Left ventricle myocardium inferior (tissue), 1 donor: ENCODE results near the gene TNIP1. TPM values are rescaled to one million over a fixed set of nuclear protein-coding genes. Genes with fewer than 3 reads are reported as not detected.

ENCODE experiments used
- DNase-seq: peaks from one replicate; pipeline ENCODE4 v3.0.0-alpha.2; 2020
- H3K27ac ChIP-seq: fragments of 200-600 bp; replicated peaks from 2 replicates; pipeline ENCODE4 v1.8.0; 2021
- H3K27me3 ChIP-seq: fragments of 200-600 bp; 2 replicates; pipeline ENCODE4 v1.8.0; 2021; ENCODE audit warnings: low read depth
- H3K36me3 ChIP-seq: fragments of 200-600 bp; 2 replicates; pipeline ENCODE4 v1.8.0; 2021
- H3K4me1 ChIP-seq: fragments of 200-600 bp; 2 replicates; pipeline ENCODE4 v1.8.0; 2021
- H3K4me3 ChIP-seq: fragments of 200-600 bp; 2 replicates; pipeline ENCODE4 v1.8.0; 2021; ENCODE audit warnings: mild to moderate bottlenecking, moderate library complexity
- H3K9me3 ChIP-seq: fragments of 200-600 bp; replicated peaks from 2 replicates; pipeline ENCODE4 v1.8.0; 2021
- intact Hi-C: fragments of 100-400 bp; cut with micrococcal nuclease; formaldehyde crosslinking; loops from one replicate; pipeline ENCODE4 v1.11.0; 2022
- total RNA-seq: library from RNA; stranded (reverse); fragmentation: NEBNext Ultra II Directional; extraction: Animal tissue kit (Norgen Biotek cat#: 25700); gene quantifications from one replicate; pipeline ENCODE4 v1.2.1, GENCODE V29; 2021
- TF ChIP-seq, protein P1 (sequence below): fragments of 200-600 bp; IDR thresholded peaks from 2 replicates; pipeline ENCODE4 v1.8.0; 2021; ENCODE audit warnings: antibody characterized with exemption, mild to moderate bottlenecking, borderline replicate concordance
- donor health status: DM: no; HTN: yes; CAD: no; lungs with severe emphysema.

The TNIP1 gene
- total RNA-seq, 1 donor from 2014 or later, result 131 TPM

DNA sequence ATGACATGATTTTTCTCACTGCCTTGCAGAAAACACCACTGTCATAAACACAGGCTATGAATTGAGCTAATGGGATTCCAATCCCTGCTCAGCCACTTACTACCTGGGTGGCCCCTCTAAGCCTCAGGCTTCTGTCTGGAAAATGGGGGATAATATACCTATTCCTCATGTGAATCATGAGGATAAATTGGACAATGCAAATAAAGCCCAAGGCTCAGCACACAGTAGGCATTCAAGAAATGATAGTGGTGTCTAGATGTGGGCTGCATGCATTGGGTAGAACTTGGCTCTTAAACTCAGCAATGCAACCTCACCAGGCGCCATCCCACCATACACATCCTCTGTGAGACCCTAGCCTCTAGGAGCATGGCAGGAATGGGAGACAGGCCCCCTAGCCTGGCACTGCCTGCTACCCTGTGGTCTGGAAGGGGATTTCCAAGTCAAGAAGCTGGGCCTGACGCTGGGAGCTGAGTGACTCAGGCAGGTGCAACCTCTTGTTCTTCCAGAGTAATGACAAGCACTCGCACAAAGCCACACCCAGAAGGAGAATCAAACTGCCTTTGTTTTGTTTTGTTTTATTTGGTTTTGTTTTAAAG is 2.3 kb upstream of the TNIP1 start:
- Histone ChIP-seq H3K4me3 (no peak overlapping the region), H3K27ac (peak overlapping the region; percentile 99), H3K9me3 (no peaks in the 10 kb centered on the region), H3K4me1 (peaks cover 78% of the 10 kb centered on the region), H3K27me3 (no peaks in the 10 kb centered on the region), H3K36me3 (no peaks in the 10 kb centered on the region)
- TF ChIP-seq, protein P1, sequence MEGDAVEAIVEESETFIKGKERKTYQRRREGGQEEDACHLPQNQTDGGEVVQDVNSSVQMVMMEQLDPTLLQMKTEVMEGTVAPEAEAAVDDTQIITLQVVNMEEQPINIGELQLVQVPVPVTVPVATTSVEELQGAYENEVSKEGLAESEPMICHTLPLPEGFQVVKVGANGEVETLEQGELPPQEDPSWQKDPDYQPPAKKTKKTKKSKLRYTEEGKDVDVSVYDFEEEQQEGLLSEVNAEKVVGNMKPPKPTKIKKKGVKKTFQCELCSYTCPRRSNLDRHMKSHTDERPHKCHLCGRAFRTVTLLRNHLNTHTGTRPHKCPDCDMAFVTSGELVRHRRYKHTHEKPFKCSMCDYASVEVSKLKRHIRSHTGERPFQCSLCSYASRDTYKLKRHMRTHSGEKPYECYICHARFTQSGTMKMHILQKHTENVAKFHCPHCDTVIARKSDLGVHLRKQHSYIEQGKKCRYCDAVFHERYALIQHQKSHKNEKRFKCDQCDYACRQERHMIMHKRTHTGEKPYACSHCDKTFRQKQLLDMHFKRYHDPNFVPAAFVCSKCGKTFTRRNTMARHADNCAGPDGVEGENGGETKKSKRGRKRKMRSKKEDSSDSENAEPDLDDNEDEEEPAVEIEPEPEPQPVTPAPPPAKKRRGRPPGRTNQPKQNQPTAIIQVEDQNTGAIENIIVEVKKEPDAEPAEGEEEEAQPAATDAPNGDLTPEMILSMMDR, result no peak
- intact Hi-C loops, result no loop called here
- no peak for DNase-seq

DNA sequence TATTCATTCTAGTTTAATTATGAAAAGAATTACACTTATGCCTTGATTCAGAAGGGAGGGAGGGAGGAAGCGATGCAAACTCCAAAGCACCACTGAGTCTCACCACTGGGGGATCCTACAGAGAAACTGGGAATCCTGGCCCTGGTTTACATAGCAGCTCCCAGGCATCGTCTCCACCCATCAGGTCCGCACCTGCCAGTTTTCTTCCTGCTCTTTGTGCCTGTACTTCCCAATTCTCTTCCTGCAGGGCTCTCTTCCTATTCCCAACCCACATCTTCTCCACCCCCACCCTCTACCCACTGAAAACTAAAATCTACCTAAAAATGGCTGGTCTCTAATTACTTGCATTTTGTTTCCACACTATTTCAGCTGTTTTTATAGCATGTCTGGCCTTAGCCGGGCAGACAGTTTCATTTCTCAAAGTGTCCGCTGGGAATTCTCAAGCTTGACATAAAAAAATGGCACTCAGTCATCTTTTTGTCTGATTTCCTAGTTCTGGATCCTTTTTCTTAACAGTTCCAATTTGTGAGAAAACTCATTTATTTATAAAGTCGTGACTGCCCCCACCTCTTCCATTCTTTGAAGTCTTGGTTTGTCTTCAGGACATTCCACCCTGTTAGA is 1.6 kb upstream of the TNIP1 start:
- peaks cover 4% of the 10 kb centered on the region for H3K36me3 ChIP-seq
- H3K27ac ChIP-seq, result peak overlapping the region; percentile 99
- H3K4me1 ChIP-seq, result peaks cover 84% of the 10 kb centered on the region
- no peak for DNase-seq
- no peaks in the 10 kb centered on the region for H3K27me3 ChIP-seq
- no peaks in the 10 kb centered on the region for H3K9me3 ChIP-seq
- H3K4me3 ChIP-seq, result peak overlapping the region; percentile 89
- TF ChIP-seq, protein P1, result peak; percentile 47
- intact Hi-C loops, result no loop called here

DNA sequence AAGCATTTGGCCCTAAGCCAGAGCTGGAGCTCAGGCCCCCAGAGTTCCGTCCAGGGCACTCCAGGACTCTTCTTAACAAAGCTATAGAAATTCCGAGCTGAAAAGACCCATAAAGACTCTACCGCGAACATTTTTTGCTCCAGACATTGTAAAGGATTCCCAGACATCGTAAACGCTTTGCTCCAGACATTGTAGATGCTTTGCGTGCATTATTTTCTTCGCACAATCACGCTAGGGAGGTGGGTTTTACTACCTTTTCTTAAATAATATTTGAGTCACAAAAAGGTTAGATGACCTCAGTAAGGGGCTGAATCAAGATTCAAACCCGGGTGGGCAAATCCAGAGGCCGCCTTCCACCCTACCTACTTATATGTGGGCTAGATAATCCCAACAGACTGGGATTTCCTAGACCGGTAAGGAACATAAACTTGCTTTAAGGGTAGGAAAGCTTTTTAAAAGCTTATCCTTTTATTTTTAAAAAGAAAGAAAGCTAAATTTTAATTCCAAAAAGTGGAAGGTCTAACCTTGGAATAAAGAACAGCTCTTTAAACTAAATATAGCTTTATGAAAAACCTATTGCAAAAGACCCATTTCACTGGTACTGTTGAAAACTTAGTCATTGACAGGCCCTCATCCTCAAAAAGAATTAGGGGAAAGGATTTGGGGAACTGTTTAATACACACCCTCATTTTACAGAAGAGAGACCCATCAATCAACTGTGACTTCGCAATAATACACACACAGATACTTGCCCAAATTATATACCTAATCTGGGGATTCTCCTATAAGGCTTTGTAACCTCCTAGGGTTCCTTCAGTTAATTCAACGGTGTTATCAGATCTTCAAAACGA is 822 bp upstream of the TNIP1 start:
- peaks cover 84% of the 10 kb centered on the region for H3K4me1 ChIP-seq
- DNase-seq, result no peak
- TF ChIP-seq, protein P1, result no peak

DNA sequence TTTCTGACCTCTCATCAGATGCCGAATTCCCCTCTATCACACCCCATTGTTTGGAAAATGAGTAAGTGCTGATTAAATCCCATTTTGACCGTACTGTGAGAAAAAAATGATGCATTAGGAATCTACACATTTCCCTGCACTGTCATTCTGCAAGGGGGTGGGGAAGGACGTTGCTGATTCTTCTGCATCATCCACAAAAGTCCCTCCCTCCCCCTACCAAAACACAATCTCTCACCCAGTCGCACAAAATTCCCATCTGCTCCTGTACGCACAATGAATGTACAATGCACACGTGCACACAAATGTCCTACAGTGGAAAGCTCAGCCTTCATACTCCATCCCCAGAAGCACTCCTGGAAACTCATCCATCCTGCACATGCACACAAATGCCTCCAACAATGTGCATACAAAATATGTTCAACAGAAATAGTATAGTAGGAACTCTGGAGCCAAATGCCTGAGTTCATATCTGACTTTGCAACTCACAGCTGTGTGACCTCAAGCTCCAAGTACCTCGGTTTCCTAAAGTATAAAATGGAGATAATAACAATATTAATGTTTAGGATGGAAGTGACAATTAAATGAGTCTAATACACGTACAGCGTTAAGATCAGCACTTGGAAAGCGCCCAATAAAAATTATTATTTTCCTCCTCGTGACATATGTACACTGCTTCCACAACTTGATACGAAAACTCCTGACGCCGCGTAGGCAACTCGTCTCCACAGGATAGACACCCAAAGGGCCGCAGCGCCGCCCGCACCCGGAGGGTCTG is 809 bp downstream of the TNIP1 start:
- Histone ChIP-seq H3K9me3 (no peaks in the 10 kb centered on the region), H3K27ac (peak overlapping the region; percentile 99), H3K4me1 (peaks cover 84% of the 10 kb centered on the region), H3K4me3 (peak overlapping the region; percentile 89), H3K36me3 (peaks cover 4% of the 10 kb centered on the region), H3K27me3 (no peaks in the 10 kb centered on the region)
- TF ChIP-seq, protein P1, result no peak
- intact Hi-C loops, result no loop called here
- no peak for DNase-seq

More for the DNA sequence above, 822 bp upstream of the TNIP1 start:
- Histone ChIP-seq H3K4me3 (peak overlapping the region; percentile 89), H3K27me3 (no peaks in the 10 kb centered on the region), H3K36me3 (peaks cover 4% of the 10 kb centered on the region), H3K27ac (peak overlapping the region; percentile 99), H3K9me3 (no peaks in the 10 kb centered on the region)
- intact Hi-C loops, result no loop called here
